Ovary (tissue), 9 donors: ENCODE measurements around the gene KIF23. TPM values are rescaled to one million over a fixed set of nuclear protein-coding genes. Genes with fewer than 3 reads are reported as not detected.

Experiments used
- DNase-seq, 5 donors: peaks; one replicate each; pipeline ENCODE4 v3.0.0-alpha.2; 2019 to 2020
- H3K27ac ChIP-seq, 2 donors: fragments of 200-600 bp; one replicate each; pipeline versions ENCODE4 v1.5.1 to v1.8.0; 2019 to 2022
- H3K27me3 ChIP-seq: fragments of 200-600 bp; one replicate; pipeline ENCODE4 v1.8.0; 2022
- H3K36me3 ChIP-seq: fragments of 200-600 bp; sonication (generic); one replicate; pipeline ENCODE4 v1.5.1; 2019
- H3K4me1 ChIP-seq: one replicate; pipeline ENCODE4 v1.8.1; 2013; ENCODE audit warnings: mild to moderate bottlenecking, moderate library complexity; ENCODE audit not compliant: insufficient read depth
- H3K4me3 ChIP-seq: fragments of 200-600 bp; sonication (generic); one replicate; pipeline ENCODE4 v1.5.1; 2017
- H3K9me3 ChIP-seq, 2 donors: fragments of 200-600 bp in 1 of 2; sonication (generic) in 1 of 2; one replicate each; pipeline versions ENCODE4 v1.5.1 to v1.8.1; 2013 to 2019; ENCODE audit warnings: mild to moderate bottlenecking in 1 of 2, moderate library complexity in 1 of 2
- EP300 ChIP-seq: sonication (generic); formaldehyde crosslinking; IDR thresholded peaks from one replicate; pipeline ENCODE4 v1.6.1; 2017; ENCODE audit warnings: antibody characterized with exemption
- POLR2A ChIP-seq: fragments of 450-650 bp; IDR thresholded peaks from one replicate; pipeline ENCODE4 v1.6.1; 2017; ENCODE audit warnings: antibody characterized with exemption, mild to moderate bottlenecking, moderate library complexity
- whole genome bisulfite sequencing, 3 donors: extraction: QIAGEN DNeasy Blood & Tissue Kit in 1 of 3; methylation state at CpG; one replicate each; pipeline versions ENCODE4 v1.1.5 to v1.1.7; 2013 to 2017; 5-methylcytosine and 5-hydroxymethylcytosine counted together
- intact Hi-C, 4 donors: fragments of 100-400 bp; cut with DNase I; formaldehyde crosslinking; loops; one replicate each; pipeline versions ENCODE4 v1.11.0 to v1.15.1; 2022 to 2023
- polyA plus RNA-seq, 2 donors: library from polyadenylated mRNA; stranded (reverse); fragments of 200-250 nt in 1 of 2; fragments of 350-450 nt in 1 of 2; fragmentation: Illumina TruSeq in 1 of 2; extraction: RNeasy Lipid Tissue Mini Kit (QIAGEN cat#74804) in 1 of 2; gene quantifications; one replicate each; pipeline ENCODE4 v1.2.3, GENCODE V29; 2013 to 2014
- total RNA-seq, 7 donors: library from RNA; depleted of rRNA in 2 of 7; stranded (reverse); fragments of >200 nt in 2 of 7; fragmentation: NEBNext Ultra II Directional in 3 of 7; extraction: Animal tissue kit (Norgen Biotek cat#: 25700) in 3 of 7; gene quantifications; one replicate each; pipeline versions ENCODE4 v1.1.0 to v1.2.4, GENCODE V29; 2016 to 2023
- TF ChIP-seq, protein P1 (sequence below), 3 donors: fragments of 450-650 bp in 2 of 3; fragments of 200-600 bp in 1 of 3; IDR thresholded peaks; one replicate each; pipeline versions ENCODE4 v1.5.1 to v1.8.0; 2016 to 2022; ENCODE audit warnings: antibody characterized with exemption in 3 of 3, mild to moderate bottlenecking in 1 of 3
- donor health status: DM: no; HTN: no; CAD: no; lungs with moderate emphysema.
- donor health status: DM: no; HTN: no; CAD: no.
- donor health status: Bipolar disorder and iron deficiency.
- donor health status: DM: yes; HTN: yes; CAD: no.
- donor health status: DM: no; HTN: no; CAD: no.
- donor health status: DM: yes; HTN: yes; CAD: no.

KIF23 gene
- total and polyA plus RNA-seq, 9 donors: 0.51 to 3.1 (median 1.0) TPM

- Histone ChIP-seq H3K27me3 (no peaks in the 10 kb centered on the region), H3K4me3 (no peak overlapping the region), H3K27ac (no peak overlapping the region), H3K36me3 (no peaks in the 10 kb centered on the region), H3K9me3 (no peaks in the 10 kb centered on the region), H3K4me1 (peaks cover 10% of the 10 kb centered on the region)
- 6 to 11% (median 11%) methylated on average over 3 of the region's 3 CpGs for WGBS, 3 donors
- intact Hi-C loops: loop anchor here in 1 of 4 donors (10.0 kb wide), 1 partner anchor 766 kb away; no protein-coding TSS in a partner anchor
- TF ChIP-seq, protein P1, sequence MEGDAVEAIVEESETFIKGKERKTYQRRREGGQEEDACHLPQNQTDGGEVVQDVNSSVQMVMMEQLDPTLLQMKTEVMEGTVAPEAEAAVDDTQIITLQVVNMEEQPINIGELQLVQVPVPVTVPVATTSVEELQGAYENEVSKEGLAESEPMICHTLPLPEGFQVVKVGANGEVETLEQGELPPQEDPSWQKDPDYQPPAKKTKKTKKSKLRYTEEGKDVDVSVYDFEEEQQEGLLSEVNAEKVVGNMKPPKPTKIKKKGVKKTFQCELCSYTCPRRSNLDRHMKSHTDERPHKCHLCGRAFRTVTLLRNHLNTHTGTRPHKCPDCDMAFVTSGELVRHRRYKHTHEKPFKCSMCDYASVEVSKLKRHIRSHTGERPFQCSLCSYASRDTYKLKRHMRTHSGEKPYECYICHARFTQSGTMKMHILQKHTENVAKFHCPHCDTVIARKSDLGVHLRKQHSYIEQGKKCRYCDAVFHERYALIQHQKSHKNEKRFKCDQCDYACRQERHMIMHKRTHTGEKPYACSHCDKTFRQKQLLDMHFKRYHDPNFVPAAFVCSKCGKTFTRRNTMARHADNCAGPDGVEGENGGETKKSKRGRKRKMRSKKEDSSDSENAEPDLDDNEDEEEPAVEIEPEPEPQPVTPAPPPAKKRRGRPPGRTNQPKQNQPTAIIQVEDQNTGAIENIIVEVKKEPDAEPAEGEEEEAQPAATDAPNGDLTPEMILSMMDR (IDR thresholded peaks at IDR 0.05): no peak
- no peak for TF ChIP-seq EP300
- no peak for DNase-seq
These were observed 75.0 kb downstream of the KIF23 start for GRCh38 chr15:69489073-69489571.

DNA sequence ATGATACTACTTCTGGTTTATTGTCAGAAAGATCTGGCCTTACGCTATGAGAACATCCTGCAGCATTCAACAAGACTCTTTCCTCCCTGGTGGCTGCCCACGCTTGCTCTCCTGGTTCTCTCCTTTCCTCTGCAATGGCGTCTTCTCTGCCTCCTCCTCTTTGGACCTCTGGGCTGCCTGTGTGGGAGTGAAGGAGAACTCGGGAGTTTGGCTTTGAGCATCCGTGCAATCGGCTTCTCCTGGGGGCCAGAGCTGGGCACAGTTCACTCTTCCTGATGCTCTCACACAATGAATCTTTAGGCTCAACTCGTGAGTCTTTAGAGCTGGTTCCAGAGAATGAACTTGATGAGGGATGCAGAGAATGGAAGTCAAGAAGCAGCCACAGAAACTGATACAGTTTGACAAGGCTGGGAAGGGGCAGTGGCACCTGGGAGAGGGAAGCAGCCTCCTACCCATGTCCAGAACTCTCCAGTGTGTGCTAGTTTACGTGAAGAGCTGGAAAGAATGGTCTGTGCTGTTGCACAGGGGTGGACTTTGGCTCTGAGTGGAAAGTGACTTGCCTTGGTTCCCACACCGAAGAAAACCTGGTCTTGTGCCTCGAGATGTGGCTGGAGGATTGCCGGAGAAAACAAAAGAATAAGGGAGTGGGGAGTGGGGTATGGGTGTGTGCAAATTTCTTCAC is 76.3 kb downstream of the KIF23 start:
- Histone ChIP-seq H3K4me1 (peaks cover 10% of the 10 kb centered on the region), H3K9me3 (no peaks in the 10 kb centered on the region), H3K4me3 (no peak overlapping the region), H3K27me3 (no peaks in the 10 kb centered on the region), H3K36me3 (no peaks in the 10 kb centered on the region), H3K27ac (no peak overlapping the region)
- DNase-seq: no peak
- TF ChIP-seq, protein P1 (IDR thresholded peaks at IDR 0.05): no peak
- no peak for TF ChIP-seq POLR2A
- no peak for TF ChIP-seq EP300
- intact Hi-C loops: loop anchor here in 1 of 4 donors (10.0 kb wide), 1 partner anchor 154 kb away; no protein-coding TSS in a partner anchor
- 43 to 57% (median 54%) methylated on average over 11 of the region's 11 CpGs for WGBS, 3 donors

DNA sequence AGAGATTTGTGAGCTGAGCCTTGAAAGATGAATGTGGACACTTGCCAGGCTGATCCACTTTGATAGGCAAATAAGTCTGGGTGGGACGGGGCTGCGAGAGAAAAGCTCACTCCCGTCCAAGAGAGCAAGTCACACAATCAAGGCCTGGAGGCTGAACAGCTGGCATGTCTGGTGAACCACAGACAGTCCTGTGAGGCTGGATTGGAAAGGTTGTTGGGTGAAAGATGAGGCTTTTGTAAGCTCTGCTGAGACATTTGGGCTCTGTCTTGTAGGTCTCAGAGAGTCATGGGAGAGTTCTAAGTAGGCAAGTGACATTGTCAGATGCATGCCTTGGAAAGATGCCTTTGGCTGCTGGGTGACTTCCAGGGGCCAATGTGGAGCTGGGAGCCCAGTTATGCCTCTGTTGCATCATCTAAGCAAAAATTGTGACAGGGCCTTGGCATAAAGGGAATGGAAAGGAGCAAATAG is 76.9 kb downstream of the KIF23 start:
- no peak overlapping the region for H3K27ac ChIP-seq

DNA sequence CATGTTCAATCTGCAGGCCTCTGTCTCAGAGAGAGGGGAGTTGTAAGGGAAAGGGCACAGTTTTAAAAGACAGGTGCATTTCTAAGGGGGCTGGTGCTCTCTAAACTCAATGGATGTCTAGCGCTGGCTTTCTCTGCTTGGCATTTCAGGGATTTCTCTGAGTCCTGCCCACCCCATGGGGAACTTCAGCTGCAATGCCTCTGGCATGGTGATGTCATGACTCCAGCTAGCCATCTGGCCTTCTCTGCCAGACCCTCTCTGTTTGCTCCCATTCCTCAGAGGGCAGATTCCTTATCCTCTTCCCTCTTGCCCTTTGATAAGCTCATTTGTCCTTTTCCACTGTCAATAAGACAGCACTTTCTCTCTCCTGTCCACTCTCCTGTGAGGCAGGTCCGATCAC is 79.3 kb downstream of the KIF23 start:
- WGBS, 3 donors: 97 to 99% (median 99%) methylated on average over 2 of the region's 2 CpGs
- intact Hi-C loops: loop anchor here in 1 of 4 donors (10.0 kb wide), 1 partner anchor 151 kb away; no protein-coding TSS in a partner anchor
- H3K36me3 ChIP-seq: no peaks in the 10 kb centered on the region
- peaks cover 12% of the 10 kb centered on the region for H3K4me1 ChIP-seq
- no peaks in the 10 kb centered on the region for H3K9me3 ChIP-seq
- H3K4me3 ChIP-seq: no peak overlapping the region
- DNase-seq: no peak
- no peak overlapping the region for H3K27ac ChIP-seq
- H3K27me3 ChIP-seq: no peaks in the 10 kb centered on the region
- TF ChIP-seq, protein P1 (IDR thresholded peaks at IDR 0.05): no peak
- TF ChIP-seq POLR2A: no peak
- no peak for TF ChIP-seq EP300

More for the DNA sequence above, 76.9 kb downstream of the KIF23 start:
- no peaks in the 10 kb centered on the region for H3K36me3 ChIP-seq
- H3K4me3 ChIP-seq: no peak overlapping the region
- 35 to 48% (median 36%) methylated on average over 3 of the region's 3 CpGs for WGBS, 3 donors
- intact Hi-C loops: loop anchor here in 1 of 4 donors (10.0 kb wide), 1 partner anchor 154 kb away; no protein-coding TSS in a partner anchor
- peaks cover 10% of the 10 kb centered on the region for H3K4me1 ChIP-seq
- H3K9me3 ChIP-seq: no peaks in the 10 kb centered on the region
- DNase-seq: no peak
- TF ChIP-seq, protein P1 (IDR thresholded peaks at IDR 0.05): no peak
- TF ChIP-seq POLR2A: no peak
- no peak for TF ChIP-seq EP300
- H3K27me3 ChIP-seq: no peaks in the 10 kb centered on the region
